Measurements from ENCODE around the gene SMIM36.
"Not testable (repeated sequence)": the region's sequence is repeated elsewhere in the genome, so short reads cannot be mapped to it uniquely, and the experiment has no call there.

The SMIM36 gene

DNA sequence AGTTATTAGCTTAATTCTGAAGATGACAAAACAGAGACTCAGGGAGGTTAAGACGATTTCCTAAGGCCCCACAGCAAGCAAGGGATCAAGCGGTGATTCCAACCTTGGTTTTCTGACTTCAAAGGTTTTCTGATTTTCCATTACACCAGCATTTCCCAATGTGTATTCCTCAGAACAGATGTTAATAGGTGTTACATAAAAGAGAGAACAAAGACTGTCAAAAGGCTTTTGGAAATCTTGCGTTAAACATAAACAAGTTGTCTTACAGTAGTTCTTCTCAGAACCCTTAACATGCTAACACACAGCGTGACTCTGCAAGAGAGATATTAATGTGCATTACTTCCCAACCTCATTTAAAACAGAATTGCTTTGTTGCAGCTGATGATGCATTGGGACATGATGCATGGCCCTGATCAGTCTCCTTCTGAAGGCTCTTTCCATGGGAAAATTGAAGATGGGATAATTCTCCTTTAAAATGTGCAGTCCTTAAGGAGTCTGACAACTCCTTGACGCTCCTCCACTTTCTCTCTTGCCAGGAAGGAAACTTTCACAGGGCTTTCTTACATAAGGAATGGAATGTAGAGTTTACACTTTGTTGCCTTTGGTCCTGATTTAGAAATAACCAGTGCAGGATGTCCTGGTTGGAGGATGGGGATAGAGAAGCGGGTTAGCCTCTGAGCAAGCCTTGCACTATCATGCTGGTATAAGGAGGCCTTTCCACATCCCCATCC lies 68.1 kb downstream of the SMIM36 start:
- FAIRE-seq (no peak), DNase-seq (ENCODE audit: insufficient read length, low spot score) (no peak)
- no peak for TF ChIP-seq POLR2A (IDR thresholded peaks at IDR 0.05; ENCODE audit: low read depth, low read length)

DNA sequence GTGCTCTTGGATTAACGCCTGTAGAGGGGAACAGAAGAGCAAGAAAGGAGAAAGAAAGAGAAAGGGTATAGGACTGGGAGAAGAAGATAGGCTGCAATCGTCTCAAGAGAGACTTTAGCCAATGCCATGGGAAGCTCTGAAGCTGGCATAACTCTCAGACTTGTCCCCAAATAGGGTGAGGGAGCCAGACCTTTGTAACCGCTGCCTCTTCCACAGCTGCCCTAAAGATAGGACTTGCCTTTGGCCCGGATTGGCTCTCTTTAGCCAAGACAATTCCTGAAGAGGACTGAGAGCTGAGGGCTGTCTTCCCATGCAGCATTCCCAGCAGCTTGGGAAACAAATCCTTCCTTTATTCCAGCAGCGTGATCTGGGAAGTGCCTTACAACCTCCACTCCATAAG lies 68.8 kb downstream of the SMIM36 start:
- FAIRE-seq: no peak
- no peak for TF ChIP-seq POLR2A (IDR thresholded peaks at IDR 0.05; ENCODE audit: low read depth, low read length)
- no peak for DNase-seq (ENCODE audit: insufficient read length, low spot score)

DNA sequence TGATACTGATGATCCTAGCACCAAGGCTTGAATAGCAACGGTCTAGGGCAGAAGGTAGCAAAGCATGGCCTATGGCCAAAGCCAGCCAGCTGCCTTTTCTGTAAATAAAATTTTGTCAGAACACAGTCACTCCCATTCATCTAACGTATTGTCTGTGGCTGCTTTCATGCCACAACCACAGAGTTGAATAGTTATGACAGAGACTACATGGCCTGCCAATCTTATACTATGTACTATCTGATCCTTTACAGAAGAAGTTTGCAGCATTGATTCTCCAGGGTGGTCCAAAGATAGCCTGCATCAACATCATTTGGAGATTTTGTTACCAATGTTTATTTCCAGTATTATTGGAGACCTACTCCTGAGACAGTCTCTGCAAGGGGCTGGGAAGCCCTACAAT lies 69.7 kb downstream of the SMIM36 start:
- no peak for DNase-seq (ENCODE audit: insufficient read length, low spot score)
- no peak for TF ChIP-seq POLR2A (IDR thresholded peaks at IDR 0.05; ENCODE audit: low read depth, low read length)
- FAIRE-seq: no peak

DNA sequence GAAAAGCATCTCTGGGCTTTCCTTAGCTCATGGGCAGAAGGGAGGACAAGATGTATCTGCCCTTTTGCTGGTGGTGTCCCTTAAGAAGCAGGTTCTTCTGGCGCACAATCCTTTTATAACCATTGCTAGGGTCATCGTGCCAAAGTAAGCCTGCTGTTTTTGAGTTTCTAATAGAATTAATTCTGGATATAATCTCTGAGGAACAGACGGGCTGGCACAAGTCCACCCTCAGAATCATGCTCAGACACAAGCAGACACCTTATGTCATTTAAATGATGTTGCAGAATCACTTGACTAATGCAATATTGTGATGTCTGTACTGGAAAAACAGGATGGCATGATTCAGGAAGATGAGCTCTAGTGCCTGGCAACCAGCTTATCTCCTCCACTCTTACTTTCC lies 70.9 kb downstream of the SMIM36 start:
- no peak for TF ChIP-seq POLR2A (IDR thresholded peaks at IDR 0.05; ENCODE audit: low read depth, low read length)
- FAIRE-seq (no peak), DNase-seq (ENCODE audit: insufficient read length, low spot score) (no peak)

DNA sequence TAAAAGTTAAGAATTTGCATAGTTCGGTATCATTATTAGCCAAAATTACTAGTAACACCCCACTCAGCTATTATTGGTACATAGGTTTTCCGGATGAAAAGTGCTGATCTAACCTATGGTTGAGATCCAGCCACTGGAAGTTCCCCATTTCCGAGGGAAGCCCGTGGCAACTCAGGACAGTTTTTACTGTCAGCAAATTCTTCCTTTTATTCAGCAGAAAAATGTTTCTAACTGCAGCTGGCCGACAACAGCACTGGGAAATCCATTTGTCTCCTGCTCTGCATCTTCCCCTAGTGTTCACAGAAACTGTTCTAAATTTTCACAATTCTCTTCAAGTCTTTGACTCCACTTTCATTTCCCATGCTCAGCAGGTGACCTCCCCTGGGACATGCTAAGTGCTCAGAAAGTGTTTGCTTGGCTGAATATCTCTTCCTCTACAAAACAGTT lies 74.1 kb downstream of the SMIM36 start:
- no peak for FAIRE-seq
- TF ChIP-seq POLR2A (IDR thresholded peaks at IDR 0.05; ENCODE audit: low read depth, low read length): no peak
- no peak for DNase-seq (ENCODE audit: insufficient read length, low spot score)

DNA sequence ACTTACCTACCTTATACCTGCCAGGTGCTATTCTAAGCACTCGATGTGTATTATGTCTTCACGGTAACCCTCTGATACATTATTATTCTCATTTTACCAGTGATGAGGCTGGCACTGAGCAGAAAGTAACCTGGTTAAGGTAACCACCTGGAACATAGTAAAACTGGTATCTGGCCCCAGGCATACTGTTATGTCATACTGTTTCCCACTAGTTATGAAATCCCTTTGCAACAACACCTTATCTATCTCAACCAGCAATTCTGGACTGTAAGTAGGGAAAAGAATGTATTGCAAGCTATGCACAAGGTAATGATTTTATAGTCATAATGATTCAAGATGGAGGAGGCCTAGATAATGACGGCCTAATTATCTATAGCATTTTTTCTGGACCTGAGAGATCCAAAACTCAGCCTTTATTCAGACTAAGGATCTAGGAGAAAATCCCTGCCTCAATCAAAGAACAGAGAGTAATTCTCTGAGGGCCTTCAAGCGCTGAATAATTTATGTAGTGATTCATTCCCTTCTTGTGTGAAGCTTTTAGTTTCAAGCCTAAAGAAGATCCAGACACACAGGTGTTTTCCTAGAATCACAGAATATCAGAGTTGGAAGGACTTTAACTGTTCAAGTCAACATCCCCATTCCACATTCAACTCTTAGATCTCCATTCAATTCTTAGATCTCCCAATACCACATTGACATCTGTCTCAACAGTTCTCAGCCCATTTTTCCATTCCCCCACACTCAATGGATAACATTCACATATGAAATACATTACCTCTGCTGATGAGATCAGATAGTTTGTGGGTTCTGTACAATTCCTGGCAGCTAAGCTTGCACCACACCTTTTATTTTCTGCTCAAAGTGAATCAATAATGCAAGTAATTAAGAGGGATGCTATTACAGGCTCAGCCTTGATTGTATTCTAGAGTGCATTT lies 74.8 kb downstream of the SMIM36 start:
- DNase-seq (ENCODE audit: insufficient read length, low spot score): no peak

DNA sequence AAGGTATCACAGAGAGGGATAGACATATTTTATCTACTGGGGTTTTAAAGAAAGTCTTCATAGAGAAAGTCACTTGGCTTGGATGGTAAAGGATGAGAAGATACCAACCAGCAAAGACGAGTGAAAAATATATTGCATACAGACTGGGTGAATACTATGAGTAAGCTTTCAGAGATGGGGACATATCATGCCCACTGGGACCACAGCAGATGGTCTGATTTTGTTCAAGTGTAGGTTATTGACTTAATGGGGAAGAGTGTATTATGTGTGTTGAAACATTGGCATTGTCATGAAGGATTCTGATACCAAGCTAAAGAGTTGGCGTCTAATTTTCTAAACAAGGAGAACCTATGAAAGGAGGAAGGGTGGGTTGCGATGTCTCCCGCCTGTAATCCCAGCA lies 75.8 kb downstream of the SMIM36 start:
- DNase-seq (ENCODE audit: insufficient read length, low spot score): no peak
- no peak for FAIRE-seq
- TF ChIP-seq POLR2A (IDR thresholded peaks at IDR 0.05; ENCODE audit: low read depth, low read length): no peak

More for the DNA sequence above, 74.8 kb downstream of the SMIM36 start:
- no peak for FAIRE-seq
- no peak for TF ChIP-seq POLR2A (IDR thresholded peaks at IDR 0.05; ENCODE audit: low read depth, low read length)

DNA sequence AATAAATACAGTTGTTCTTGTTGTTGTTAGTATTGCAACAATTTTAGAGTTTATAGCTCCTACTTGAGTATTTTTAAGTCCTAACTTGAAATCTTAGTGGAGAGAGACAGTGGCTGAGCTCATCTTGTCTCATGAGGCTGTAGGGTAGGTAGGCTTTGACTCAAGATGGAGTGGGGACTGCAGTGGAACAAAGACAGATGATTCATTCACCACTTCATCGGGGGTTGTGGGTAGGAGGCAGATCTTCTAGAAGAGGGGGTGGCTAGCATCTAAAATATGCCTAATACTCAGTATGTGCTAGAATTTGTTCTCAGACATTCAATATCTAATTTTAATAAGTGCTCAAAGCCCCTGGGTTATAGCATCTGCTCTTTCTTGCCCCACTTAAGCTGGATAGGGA lies 76.5 kb downstream of the SMIM36 start:
- no peak for TF ChIP-seq POLR2A (IDR thresholded peaks at IDR 0.05; ENCODE audit: low read depth, low read length)
- DNase-seq (ENCODE audit: insufficient read length, low spot score) (no peak), FAIRE-seq (no peak)

DNA sequence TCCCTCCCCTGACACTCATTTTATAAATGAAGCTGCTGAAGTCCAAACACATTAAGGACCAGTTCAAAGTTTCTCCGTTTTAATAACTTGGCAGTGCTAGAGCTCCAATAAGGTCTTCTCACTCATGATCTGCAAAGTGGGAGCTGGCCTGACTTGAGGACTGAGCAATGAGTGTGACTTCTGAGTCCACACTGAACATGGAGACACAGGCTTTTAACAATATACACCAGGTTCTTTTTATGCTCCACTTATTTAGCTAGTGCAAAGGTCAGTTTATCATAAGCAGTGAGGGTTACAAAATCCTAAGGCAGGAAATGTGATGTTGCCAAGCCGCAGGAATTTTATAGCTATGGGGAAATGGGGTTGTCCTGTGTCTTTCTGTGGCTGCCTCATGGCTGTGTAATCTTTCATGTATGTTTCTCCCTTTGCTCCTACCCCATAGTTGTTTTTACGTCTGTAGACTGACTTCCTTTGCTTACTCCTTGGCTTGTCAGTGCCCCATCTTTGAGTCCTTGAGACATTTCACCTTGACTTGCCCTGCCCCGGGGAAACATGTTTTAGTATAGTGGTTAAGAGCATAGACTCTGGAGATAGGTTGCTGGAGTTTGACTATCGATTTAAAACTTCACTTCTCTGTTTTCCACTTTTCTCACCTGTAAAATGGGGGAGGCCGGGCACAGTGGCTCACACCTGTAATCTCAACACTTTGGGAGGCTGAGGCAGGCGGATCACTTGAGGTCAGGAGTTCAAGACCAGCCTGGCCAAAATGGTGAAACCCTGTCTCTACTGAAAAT lies 77.4 kb downstream of the SMIM36 start:
- DNase-seq (ENCODE audit: insufficient read length, low spot score) (peak; percentile 61), FAIRE-seq (peak; percentile 91)
- no peak for TF ChIP-seq POLR2A (IDR thresholded peaks at IDR 0.05; ENCODE audit: low read depth, low read length)

DNA sequence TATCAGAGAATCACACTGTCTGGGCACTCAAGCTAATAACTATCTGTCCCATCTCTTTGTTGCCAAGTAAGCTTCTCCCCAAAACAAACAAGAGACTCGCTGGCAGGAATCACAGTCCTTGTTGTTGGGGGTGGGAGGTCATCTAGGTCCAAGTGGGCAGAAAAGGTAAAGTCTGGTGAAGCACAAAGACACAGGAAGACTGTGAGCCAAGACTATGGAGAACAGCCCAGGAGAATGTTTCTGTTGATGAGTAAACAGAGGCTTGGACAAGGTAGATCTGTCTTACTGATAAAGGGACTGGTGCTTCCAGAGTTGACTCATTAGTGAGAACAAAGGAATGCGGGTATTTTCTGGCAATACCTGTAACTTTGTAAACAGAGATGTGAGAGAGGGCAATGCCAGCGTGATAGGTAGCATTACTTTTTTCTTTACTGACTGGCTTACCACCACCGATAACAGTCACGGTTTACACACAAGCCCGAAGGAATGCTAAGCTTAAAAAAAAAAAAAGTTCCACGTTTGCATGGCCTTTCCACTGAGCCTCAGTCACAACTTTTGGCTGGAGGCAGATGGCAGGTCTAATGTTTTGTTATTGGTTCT lies 78.1 kb downstream of the SMIM36 start:
- FAIRE-seq (peak; percentile 41), DNase-seq (ENCODE audit: insufficient read length, low spot score) (no peak)
- no peak for TF ChIP-seq POLR2A (IDR thresholded peaks at IDR 0.05; ENCODE audit: low read depth, low read length)

DNA sequence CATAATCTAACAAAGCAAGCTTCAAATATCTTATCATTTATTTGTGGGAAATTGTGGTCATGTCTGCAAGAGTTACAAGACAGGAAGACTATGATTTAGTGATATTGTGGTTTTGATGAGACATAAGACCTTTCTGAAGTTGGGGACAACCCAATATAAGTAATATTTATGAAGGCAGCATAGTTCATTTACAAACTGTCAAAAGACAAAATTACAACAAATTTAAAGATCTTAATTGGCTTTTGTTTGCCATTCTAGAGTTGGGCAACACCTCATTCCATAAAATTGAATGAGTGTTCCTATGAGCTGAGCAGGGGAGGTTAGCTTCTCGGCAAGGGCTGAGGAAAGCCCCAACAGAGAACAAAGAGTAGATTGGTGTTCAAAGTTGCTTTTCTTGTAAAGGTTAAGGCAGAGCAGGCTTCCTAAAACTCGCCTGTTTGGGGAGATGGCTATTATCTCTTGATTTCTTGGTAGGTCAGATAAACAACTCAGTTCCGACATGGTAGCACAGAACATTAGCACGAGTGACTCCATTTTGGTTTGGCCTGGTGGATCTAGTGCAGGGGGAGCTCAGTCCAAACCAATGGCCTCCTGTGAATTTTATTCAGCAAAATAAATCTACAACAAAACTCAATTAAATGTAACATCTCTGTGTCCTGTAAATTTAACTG lies 78.8 kb downstream of the SMIM36 start:
- TF ChIP-seq POLR2A (IDR thresholded peaks at IDR 0.05; ENCODE audit: low read depth, low read length): no peak
- DNase-seq (ENCODE audit: insufficient read length, low spot score) (no peak), FAIRE-seq (no peak)

DNA sequence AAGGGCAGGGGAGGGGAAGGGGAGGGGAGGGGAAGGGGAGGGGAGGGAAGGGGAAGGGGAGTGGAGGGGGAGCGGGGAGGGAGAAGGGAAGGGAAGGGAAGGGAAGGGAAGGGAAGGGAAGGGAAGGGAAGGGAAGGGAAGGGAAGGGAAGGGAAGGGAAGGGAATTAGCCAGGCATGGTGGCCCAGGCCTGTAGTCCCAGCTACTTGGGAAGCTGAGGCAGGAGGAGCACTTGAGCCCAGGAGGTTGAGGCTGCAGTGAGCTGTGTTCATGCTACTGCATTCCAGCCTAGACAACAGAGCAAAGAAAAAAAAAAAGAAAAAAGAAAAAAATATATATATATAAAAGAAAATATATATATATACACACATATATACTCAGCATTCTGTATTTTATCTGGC lies 79.3 kb downstream of the SMIM36 start:
- not testable (repeated sequence) for DNase-seq (ENCODE audit: insufficient read length, low spot score); FAIRE-seq
